Stomach (tissue), 4 donors: ENCODE data around the gene KCNQ5.

ENCODE experiments used
- EP300 ChIP-seq: sonication (generic); formaldehyde crosslinking; IDR thresholded peaks from one replicate; pipeline ENCODE4 v1.6.1; 2017; ENCODE audit warnings: antibody characterized with exemption
- POLR2AphosphoS5 ChIP-seq, 3 donors: sonication (generic); formaldehyde crosslinking; IDR thresholded peaks; one replicate each; pipeline ENCODE4 v1.6.1; 2016; ENCODE audit warnings: antibody characterized with exemption in 3 of 3
- TF ChIP-seq, protein P1 (sequence below), 7 experiments: fragments of 450-650 bp in 4 of 7; fragments of 200-600 bp in 3 of 7; sonication (generic) in 3 of 7; IDR thresholded peaks; one replicate each; pipeline ENCODE4 v1.5.1; 2016 to 2019; ENCODE audit warnings: antibody characterized with exemption in 7 of 7, control low read depth in 2 of 7, mild to moderate bottlenecking in 1 of 7

DNA sequence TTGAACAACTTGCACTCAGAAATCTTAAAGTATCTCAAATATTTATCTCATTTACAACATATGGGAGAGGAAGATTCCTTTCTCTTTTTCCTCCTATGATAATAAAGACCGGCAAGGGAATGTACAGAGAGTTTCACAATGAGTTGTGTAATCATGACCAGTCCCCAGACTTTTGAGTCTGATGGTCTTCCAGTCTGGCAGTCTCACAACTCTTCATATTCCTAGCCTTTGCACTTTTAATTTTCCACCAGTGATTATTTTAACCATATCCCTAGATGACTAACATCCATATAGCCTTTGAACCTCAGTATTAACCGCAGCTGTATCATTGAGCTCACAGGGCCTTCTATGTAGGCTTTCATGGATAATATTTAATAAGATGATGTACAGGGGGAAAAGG is 324.9 kb downstream of the KCNQ5 start:
- TF ChIP-seq, protein P1, sequence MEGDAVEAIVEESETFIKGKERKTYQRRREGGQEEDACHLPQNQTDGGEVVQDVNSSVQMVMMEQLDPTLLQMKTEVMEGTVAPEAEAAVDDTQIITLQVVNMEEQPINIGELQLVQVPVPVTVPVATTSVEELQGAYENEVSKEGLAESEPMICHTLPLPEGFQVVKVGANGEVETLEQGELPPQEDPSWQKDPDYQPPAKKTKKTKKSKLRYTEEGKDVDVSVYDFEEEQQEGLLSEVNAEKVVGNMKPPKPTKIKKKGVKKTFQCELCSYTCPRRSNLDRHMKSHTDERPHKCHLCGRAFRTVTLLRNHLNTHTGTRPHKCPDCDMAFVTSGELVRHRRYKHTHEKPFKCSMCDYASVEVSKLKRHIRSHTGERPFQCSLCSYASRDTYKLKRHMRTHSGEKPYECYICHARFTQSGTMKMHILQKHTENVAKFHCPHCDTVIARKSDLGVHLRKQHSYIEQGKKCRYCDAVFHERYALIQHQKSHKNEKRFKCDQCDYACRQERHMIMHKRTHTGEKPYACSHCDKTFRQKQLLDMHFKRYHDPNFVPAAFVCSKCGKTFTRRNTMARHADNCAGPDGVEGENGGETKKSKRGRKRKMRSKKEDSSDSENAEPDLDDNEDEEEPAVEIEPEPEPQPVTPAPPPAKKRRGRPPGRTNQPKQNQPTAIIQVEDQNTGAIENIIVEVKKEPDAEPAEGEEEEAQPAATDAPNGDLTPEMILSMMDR (IDR thresholded peaks at IDR 0.05), result no peak
- TF ChIP-seq EP300 (no peak), POLR2AphosphoS5 (IDR thresholded peaks at IDR 0.05) (no peak)
